GM21447 (cell line): ENCODE results near the gene GRAMD4.

ENCODE experiments used
- ATAC-seq: cut with Tn5 transposase; IDR thresholded peaks from one replicate; pipeline ENCODE4 v1.9.1; 2021; ENCODE audit not compliant: unreplicated experiment

GRAMD4 gene

GRCh38 chr22:46707827-46708570 lies 87.8 kb downstream of the GRAMD4 start:
- no peak for ATAC-seq

GRCh38 chr22:46708766-46709330 lies 88.7 kb downstream of the GRAMD4 start:
- no peak for ATAC-seq

- no peak for ATAC-seq
Observed at GRCh38 chr22:46710806-46711205, 90.6 kb downstream of the GRAMD4 start.

- ATAC-seq = no peak
Observed at GRCh38 chr22:46712288-46712687, 92.1 kb downstream of the GRAMD4 start.

GRCh38 chr22:46714550-46714949 lies 94.4 kb downstream of the GRAMD4 start:
- no peak for ATAC-seq

GRCh38 chr22:46719921-46720320 lies 99.7 kb downstream of the GRAMD4 start:
- ATAC-seq = no peak

GRCh38 chr22:46721501-46722085 lies 101.4 kb downstream of the GRAMD4 start:
- no peak for ATAC-seq

GRCh38 chr22:46723882-46724281 lies 103.7 kb downstream of the GRAMD4 start:
- ATAC-seq = no peak

GRCh38 chr22:46725096-46725495 lies 104.9 kb downstream of the GRAMD4 start:
- no peak for ATAC-seq

GRCh38 chr22:46726066-46726985 lies 106.1 kb downstream of the GRAMD4 start:
- ATAC-seq = no peak

- ATAC-seq = no peak
Observed at GRCh38 chr22:46726986-46727317, 106.8 kb downstream of the GRAMD4 start.

- ATAC-seq = no peak
Observed at GRCh38 chr22:46727813-46728364, 107.7 kb downstream of the GRAMD4 start.

GRCh38 chr22:46728470-46728869 lies 108.3 kb downstream of the GRAMD4 start:
- no peak for ATAC-seq
